IMR-90 (cell line): ENCODE measurements around the gene MRPS7. TPM values are rescaled to one million over a fixed set of nuclear protein-coding genes. Genes with fewer than 3 reads are reported as not detected.

Experiments used
- ATAC-seq: fragments of 200-7000 bp; cut with Tn5 transposase; 2 replicates; pipeline ENCODE4 v1.9.1; 2020; ENCODE audit warnings: low read depth, mild to moderate bottlenecking, moderate library complexity
- BruUV-seq: library from RNA; stranded (reverse); fragments of 400-500 nt; replicated peaks from 2 replicates; lab custom pipeline; 2021; lab: Mats Ljungman, UMichigan
- CTCF ChIA-PET: fragments of 300-600 bp; formaldehyde crosslinking; extraction: SDS; loops from one replicate; lab custom pipeline; 2021; ENCODE audit warnings: antibody characterized with exemption; lab: Yijun Ruan, JAX
- POLR2A ChIA-PET: fragments of 300-600 bp; sonication (Branson Sonifier 250); formaldehyde crosslinking; loops from one replicate; lab custom pipeline; 2022; ENCODE audit warnings: antibody characterized with exemption; ENCODE audit not compliant: unreplicated experiment; lab: Charles Lee
- DNase-seq: peaks from one replicate; pipeline ENCODE4 v3.0.0; 2013
- H2AFZ ChIP-seq: replicated peaks from 2 replicates; pipeline ENCODE3; 2013; ENCODE audit warnings: low read length, mild to moderate bottlenecking; ENCODE audit not compliant: poor library complexity
- H2AK5ac ChIP-seq: 2 replicates; pipeline ENCODE4 v1.6.1; 2013; ENCODE audit warnings: low read depth, low read length, inconsistent platforms
- H2AK9ac ChIP-seq: replicated peaks from 2 replicates; pipeline ENCODE3; 2013; ENCODE audit warnings: mild to moderate bottlenecking, low read depth, low read length, moderate library complexity; ENCODE audit not compliant: poor library complexity
- H2BK120ac ChIP-seq: 2 replicates; pipeline ENCODE4 v1.6.1; 2013; ENCODE audit warnings: low read depth, low read length, inconsistent platforms
- H2BK15ac ChIP-seq: 3 replicates; pipeline ENCODE4 v1.6.1; 2013; ENCODE audit warnings: low read depth, low read length, inconsistent platforms
- H2BK20ac ChIP-seq: 2 replicates; pipeline ENCODE4 v1.6.1; 2013; ENCODE audit warnings: low read depth, mild to moderate bottlenecking, inconsistent platforms, low read length, moderate library complexity
- H2BK5ac ChIP-seq: 2 replicates; pipeline ENCODE4 v1.6.1; 2013; ENCODE audit warnings: mild to moderate bottlenecking, low read depth, low read length, inconsistent platforms; ENCODE audit not compliant: poor library complexity, severe bottlenecking
- H3K14ac ChIP-seq: replicated peaks from 2 replicates; pipeline ENCODE4 v1.6.1; 2013; ENCODE audit warnings: low read depth, low read length, inconsistent platforms
- H3K18ac ChIP-seq: 2 replicates; pipeline ENCODE4 v1.6.1; 2013; ENCODE audit warnings: low read depth, low read length, control low read depth
- H3K23ac ChIP-seq: 2 replicates; pipeline ENCODE4 v1.6.1; 2013; ENCODE audit warnings: low read depth, low read length, inconsistent platforms
- H3K27ac ChIP-seq: 2 replicates; pipeline ENCODE4 v1.5.1; 2013; ENCODE audit warnings: mild to moderate bottlenecking, control low read depth, low read length; ENCODE audit not compliant: insufficient read depth
- H3K27me3 ChIP-seq: 2 replicates; pipeline ENCODE4 v1.6.1; 2013; ENCODE audit warnings: low read length; ENCODE audit not compliant: control insufficient read depth, insufficient read depth
- H3K36me3 ChIP-seq: 2 replicates; pipeline ENCODE4 v1.6.1; 2013; ENCODE audit warnings: low read length, mixed read lengths; ENCODE audit not compliant: control insufficient read depth, insufficient read depth
- H3K4ac ChIP-seq: 2 replicates; pipeline ENCODE4 v1.6.1; 2013; ENCODE audit warnings: low read depth, low read length, inconsistent platforms
- H3K4me1 ChIP-seq: 2 replicates; pipeline ENCODE4 v1.6.1; 2013; ENCODE audit warnings: low read length, mixed read lengths; ENCODE audit not compliant: control insufficient read depth, insufficient read depth
- H3K4me2 ChIP-seq: 2 replicates; pipeline ENCODE4 v1.6.1; 2013; ENCODE audit warnings: low read depth, mild to moderate bottlenecking, control low read depth, low read length, moderate library complexity
- H3K4me3 ChIP-seq: 2 replicates; pipeline ENCODE4 v1.5.1; 2013; ENCODE audit warnings: low read depth, mild to moderate bottlenecking, control low read depth, low read length, moderate library complexity; ENCODE audit not compliant: insufficient read depth
- H3K56ac ChIP-seq: 2 replicates; pipeline ENCODE4 v1.6.1; 2013; ENCODE audit warnings: low read length, inconsistent platforms; ENCODE audit not compliant: insufficient read depth; ENCODE audit errors: extremely low read depth
- H3K79me1 ChIP-seq, 2 experiments: 2 replicates each; pipeline ENCODE4 v1.6.1; 2013; ENCODE audit warnings: low read length in 2 of 2, inconsistent platforms in 1 of 2, low read depth in 1 of 2
- H3K9ac ChIP-seq: 2 replicates; pipeline ENCODE4 v1.6.1; 2013; ENCODE audit warnings: low read depth, low read length, control low read depth
- H3K9me1 ChIP-seq: 2 replicates; pipeline ENCODE4 v1.6.1; 2013; ENCODE audit warnings: low read length, inconsistent platforms; ENCODE audit not compliant: insufficient read depth
- H3K9me3 ChIP-seq: 2 replicates; pipeline ENCODE4 v1.6.1; 2013; ENCODE audit warnings: low read length; ENCODE audit not compliant: control insufficient read depth, insufficient read depth
- H4K20me1 ChIP-seq: 2 replicates; pipeline ENCODE4 v1.6.1; 2013; ENCODE audit warnings: low read length, inconsistent platforms; ENCODE audit not compliant: insufficient read depth
- H4K5ac ChIP-seq: 2 replicates; pipeline ENCODE4 v1.6.1; 2013; ENCODE audit warnings: mild to moderate bottlenecking, low read depth, low read length, control low read depth
- H4K8ac ChIP-seq, 2 experiments: 2 replicates each; pipeline ENCODE4 v1.6.1; 2013; ENCODE audit warnings: low read depth in 2 of 2, low read length in 2 of 2, control low read depth in 1 of 2, inconsistent platforms in 1 of 2
- H4K91ac ChIP-seq: 2 replicates; pipeline ENCODE4 v1.6.1; 2013; ENCODE audit warnings: low read depth, low read length, inconsistent platforms; ENCODE audit not compliant: insufficient read depth
- CTCF ChIP-seq: conservative IDR thresholded peaks from 2 replicates; pipeline ENCODE4 v1.5.1; 2012; ENCODE audit warnings: mild to moderate bottlenecking, low read depth, low read length, improper control_type of control experiment
- ELK1 ChIP-seq: fragments of 150-350 bp; IDR thresholded peaks from 2 replicates; pipeline ENCODE4 v1.6.1; 2016; ENCODE audit warnings: low read depth, mild to moderate bottlenecking, low read length, moderate library complexity, borderline replicate concordance
- SMC3 ChIP-seq: fragments of 150-350 bp; IDR thresholded peaks from 2 replicates; pipeline ENCODE4 v1.6.1; 2016; ENCODE audit warnings: low read depth, mild to moderate bottlenecking, antibody characterized with exemption, low read length, moderate library complexity
- WGBS, 2 experiments: methylation state at CpG; one replicate each; pipeline versions ENCODE4 v1.1.5 to v1.1.7; 2013; ENCODE audit warnings: missing lambda C conversion rate in 2 of 2; ENCODE audit not compliant: insufficient read length in 1 of 2; ENCODE audit errors: extremely low coverage in 2 of 2; 5-methylcytosine and 5-hydroxymethylcytosine counted together
- dilution Hi-C: fragments of 300-500 bp; cut with HindIII; formaldehyde crosslinking; loops from one replicate; pipeline ENCODE4 v1.14.3; 2018; ENCODE audit warnings: low sequenced_read_pairs; ENCODE audit not compliant: unreplicated experiment
- in situ Hi-C: fragments of 300-500 bp; cut with MboI; formaldehyde crosslinking; loops from 3 replicates; pipeline ENCODE4 v1.14.3; 2019; ENCODE audit warnings: low sequenced_read_pairs, inconsistent platforms, mixed read lengths
- intact Hi-C: fragments of 100-400 bp; cut with micrococcal nuclease; formaldehyde crosslinking; loops from 2 replicates; pipeline ENCODE4 v1.10.0; 2022
- polyA plus RNA-seq, 3 experiments: library from polyadenylated mRNA; depleted of rRNA; stranded (reverse); fragments of >200 nt; gene quantifications; 2 replicates each; pipeline ENCODE4 v1.2.3, GENCODE V29; 2012; ENCODE audit warnings: low replicate concordance in 1 of 3
- total RNA-seq: library from RNA; depleted of rRNA; stranded (reverse); fragments of >200 nt; gene quantifications from 2 replicates; pipeline ENCODE4 v1.2.3, GENCODE V29; 2012

Gene MRPS7
- total and polyA plus RNA-seq, 2 of the 4 experiments (the other 2 are of a cell fraction), result 55.9 to 60.5 TPM

DNA sequence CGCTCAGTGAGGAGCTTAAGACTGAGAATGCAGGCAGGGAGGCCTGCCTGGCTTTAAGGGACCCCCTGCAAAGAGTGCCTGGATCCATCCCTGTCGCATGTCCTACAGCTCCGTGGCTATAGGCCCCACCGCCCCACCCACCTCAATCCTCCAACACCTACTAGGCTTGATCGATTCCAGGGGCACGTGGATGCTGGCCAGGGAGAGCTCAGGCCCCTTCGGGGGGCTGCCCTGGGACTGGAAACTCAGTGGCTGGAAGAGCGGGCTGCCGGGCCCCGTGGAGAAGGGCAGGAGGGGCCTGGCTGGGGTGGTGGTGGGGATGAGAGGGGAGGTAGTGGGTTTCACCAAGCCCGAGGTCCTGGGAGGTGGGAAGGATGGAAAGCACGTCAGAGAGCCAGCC, 22.5 kb upstream of the MRPS7 start:
- H2BK5ac ChIP-seq, result no peak overlapping the region
- H4K91ac ChIP-seq, result no peak overlapping the region
- no peak overlapping the region for H3K18ac ChIP-seq
- no peak overlapping the region for H2BK15ac ChIP-seq
- peaks cover 17% of the 10 kb centered on the region for H4K20me1 ChIP-seq
- peaks cover 87% of the 10 kb centered on the region for H3K36me3 ChIP-seq
- no peak overlapping the region for H2BK20ac ChIP-seq
- no peaks in the 10 kb centered on the region for H3K9me1 ChIP-seq
- WGBS, 2 experiments, result 93% methylated on average over 3 of the region's 12 CpGs; no CpG with 5 or more reads in 1 of the 2 experiments
- no peak overlapping the region for H2AK9ac ChIP-seq
- H3K23ac ChIP-seq, result no peak overlapping the region
- H4K5ac ChIP-seq, result no peak overlapping the region
- H3K27me3 ChIP-seq, result no peaks in the 10 kb centered on the region
- no peak overlapping the region for H3K4ac ChIP-seq
- no peak for ATAC-seq
- no peak overlapping the region for H3K14ac ChIP-seq
- no peak for DNase-seq
- TF ChIP-seq SMC3, result no peak
- TF ChIP-seq CTCF, result no peak
- TF ChIP-seq ELK1, result no peak
- dilution Hi-C loops (no loop called here), in situ Hi-C loops (no loop called here), intact Hi-C loops (no loop called here)
- H3K4me3 ChIP-seq, result no peak overlapping the region
- no peak overlapping the region for H3K4me2 ChIP-seq
- H3K56ac ChIP-seq, result no peak overlapping the region
- CTCF ChIA-PET, result interaction anchor here (0.7 kb wide), 1 partner anchor 38 kb away, joined by 3 read pairs; no protein-coding TSS in a partner anchor
- H4K8ac ChIP-seq, result no peak overlapping the region
- no peak overlapping the region for H3K9ac ChIP-seq
- peaks cover 0 to 12% of the 10 kb centered on the region in 2 experiments; a peak in 1 of 4 replicates for H3K79me1 ChIP-seq
- H3K27ac ChIP-seq, result no peak overlapping the region
- no peaks in the 10 kb centered on the region for H3K4me1 ChIP-seq
- H2AK5ac ChIP-seq, result no peak overlapping the region
- no TSS peak for BruUV-seq
- H2AFZ ChIP-seq, result no peak overlapping the region
- POLR2A ChIA-PET, result interaction anchor here (0.7 kb wide), 1 partner anchor 28 kb away, joined by 3 read pairs; no protein-coding TSS in a partner anchor
- H3K9me3 ChIP-seq, result no peaks in the 10 kb centered on the region
- H2BK120ac ChIP-seq, result no peak overlapping the region
